Fibroblast of lung (primary cell): ENCODE measurements around the gene YWHAG. TPM values are rescaled to one million over a fixed set of nuclear protein-coding genes. Genes with fewer than 3 reads are reported as not detected.
"Not testable (repeated sequence)": the region's sequence is repeated elsewhere in the genome, so short reads cannot be mapped to it uniquely, and the experiment has no call there.

Source experiments
- DNase-seq, 2 donors: peaks; one replicate each; pipeline versions ENCODE4 v3.0.0 to v3.0.0-alpha.2; 2010; ENCODE audit warnings: low read depth in 2 of 2
- H2AFZ ChIP-seq: 2 replicates; pipeline ENCODE4 v1.5.1; 2012; ENCODE audit warnings: low read length, control low read depth, inconsistent platforms
- H3K27ac ChIP-seq: 2 replicates; pipeline ENCODE4 v1.5.1; 2011; ENCODE audit warnings: low read length, control low read depth; ENCODE audit not compliant: insufficient read depth
- H3K27me3 ChIP-seq: 2 replicates; pipeline ENCODE4 v1.5.1; 2011; ENCODE audit warnings: mild to moderate bottlenecking, low read length; ENCODE audit not compliant: control insufficient read depth, insufficient read depth
- H3K36me3 ChIP-seq: 2 replicates; pipeline ENCODE4 v1.5.1; 2011; ENCODE audit warnings: low read length; ENCODE audit not compliant: control insufficient read depth, insufficient read depth
- H3K4me1 ChIP-seq: 2 replicates; pipeline ENCODE4 v1.5.1; 2011; ENCODE audit warnings: low read length; ENCODE audit not compliant: control insufficient read depth, insufficient read depth; ENCODE audit errors: extremely low read depth
- H3K4me2 ChIP-seq: 2 replicates; pipeline ENCODE4 v1.5.1; 2011; ENCODE audit warnings: low read length, control low read depth; ENCODE audit not compliant: insufficient read depth; ENCODE audit errors: extremely low read depth
- H3K4me3 ChIP-seq, 4 experiments: fragments of 200-600 bp in 1 of 4; sonication (generic) in 1 of 4; replicated peaks in 1 of 4; 2 replicates each; pipeline ENCODE4 v1.5.1; 2011 to 2016; ENCODE audit warnings: low read length in 4 of 4, low read depth in 3 of 4, mild to moderate bottlenecking in 3 of 4, control low read depth in 2 of 4, inconsistent platforms in 1 of 4, mixed read lengths in 1 of 4; ENCODE audit not compliant: insufficient read depth in 1 of 4; ENCODE audit errors: control extremely low read depth in 1 of 4
- H3K79me2 ChIP-seq: 2 replicates; pipeline ENCODE4 v1.5.1; 2012; ENCODE audit warnings: mild to moderate bottlenecking, low read length, inconsistent platforms; ENCODE audit not compliant: control insufficient read depth, insufficient read depth
- H3K9ac ChIP-seq: 2 replicates; pipeline ENCODE4 v1.5.1; 2011; ENCODE audit warnings: mild to moderate bottlenecking, low read length, control low read depth; ENCODE audit not compliant: insufficient read depth
- H3K9me3 ChIP-seq: 2 replicates; pipeline ENCODE4 v1.5.1; 2012; ENCODE audit warnings: low read depth, low read length; ENCODE audit not compliant: control insufficient read depth, insufficient read depth
- H4K20me1 ChIP-seq: 2 replicates; pipeline ENCODE4 v1.5.1; 2011; ENCODE audit warnings: low read length; ENCODE audit not compliant: control insufficient read depth, insufficient read depth; ENCODE audit errors: extremely low read depth
- CTCF ChIP-seq, 2 donors: IDR thresholded peaks in 1 of 2; conservative IDR thresholded peaks in 1 of 2; 1 replicate in 1 of 2; 2 replicates in 1 of 2; pipeline ENCODE4 v1.5.1; 2011 to 2012; ENCODE audit warnings: low read length in 2 of 2, control low read depth in 1 of 2, inconsistent platforms in 1 of 2, low read depth in 1 of 2, mild to moderate bottlenecking in 1 of 2
- EZH2 ChIP-seq: IDR thresholded peaks from 2 replicates; pipeline ENCODE4 v1.5.1; 2012; ENCODE audit warnings: low read length, control low read depth, mild to moderate bottlenecking; ENCODE audit errors: missing control alignments
- polyA plus RNA-seq, 2 donors: library from polyadenylated mRNA; depleted of rRNA in 1 of 2; stranded (reverse) in 1 of 2; unstranded in 1 of 2; fragments of >200 nt; gene quantifications; 2 replicates each; pipeline ENCODE4 v1.2.1, GENCODE V29; 2011 to 2012; ENCODE audit warnings: missing spikeins in 1 of 2
- total RNA-seq: library from RNA; depleted of rRNA; stranded (reverse); fragments of >200 nt; gene quantifications from 2 replicates; pipeline ENCODE4 v1.2.1, GENCODE V29; 2014

Gene YWHAG
- total and polyA plus RNA-seq, 2 donors (not counting 1 experiment from before 2014, with no cell fraction given): 68.4 to 80.4 TPM

GRCh38 chr7:76292213-76292573 lies 66.6 kb downstream of the YWHAG start:
- no peaks in the 10 kb centered on the region for H3K27me3 ChIP-seq
- peak overlapping the region; percentile 45 for H3K9ac ChIP-seq
- H4K20me1 ChIP-seq: no peaks in the 10 kb centered on the region
- peak overlapping the region; percentile 89 for H3K27ac ChIP-seq
- H3K9me3 ChIP-seq: no peaks in the 10 kb centered on the region
- H3K79me2 ChIP-seq: no peaks in the 10 kb centered on the region
- peak; percentile 16 to 28 for DNase-seq
- TF ChIP-seq EZH2 (no peak), CTCF (conservative IDR thresholded peaks at IDR 0.05 in 1 of 2, IDR thresholded peaks at IDR 0.05 in 1 of 2; ENCODE audit: low read depth in 1 of 2, low read length in 2 of 2) (no peak)
- peaks cover 26% of the 10 kb centered on the region for H3K4me1 ChIP-seq
- peak overlapping the region; percentile 68 for H2AFZ ChIP-seq
- peak overlapping the region in 2 of 4 experiments; percentile 10 to 44 for H3K4me3 ChIP-seq
- H3K36me3 ChIP-seq: no peaks in the 10 kb centered on the region
- H3K4me2 ChIP-seq: peak overlapping the region; percentile 42

GRCh38 chr7:76291351-76292212 lies 67.2 kb downstream of the YWHAG start:
- Histone ChIP-seq H3K27ac (peak overlapping the region; percentile 89), H3K4me2 (peak overlapping the region; percentile 68), H2AFZ (peak overlapping the region; percentile 68), H4K20me1 (no peaks in the 10 kb centered on the region), H3K27me3 (no peaks in the 10 kb centered on the region), H3K9ac (peak overlapping the region; percentile 45), H3K4me1 (peaks cover 22% of the 10 kb centered on the region), H3K4me3 (peak overlapping the region in 2 of 4 experiments; percentile 10 to 44), H3K9me3 (no peaks in the 10 kb centered on the region), H3K79me2 (no peaks in the 10 kb centered on the region), H3K36me3 (no peaks in the 10 kb centered on the region)
- TF ChIP-seq EZH2 (no peak), CTCF (conservative IDR thresholded peaks at IDR 0.05 in 1 of 2, IDR thresholded peaks at IDR 0.05 in 1 of 2; ENCODE audit: low read depth in 1 of 2, low read length in 2 of 2) (peak; percentile 93)
- DNase-seq: peak; percentile 94 to 97

GRCh38 chr7:76290847-76291350 lies 67.9 kb downstream of the YWHAG start:
- Histone ChIP-seq H2AFZ (peak overlapping the region; percentile 68), H3K27ac (peak overlapping the region; percentile 86), H3K4me1 (peaks cover 22% of the 10 kb centered on the region), H3K4me2 (peak overlapping the region; percentile 68)
- not testable (repeated sequence) for H3K36me3 ChIP-seq, H3K4me3 ChIP-seq, H4K20me1 ChIP-seq, H3K79me2 ChIP-seq, H3K9me3 ChIP-seq, H3K9ac ChIP-seq, H3K27me3 ChIP-seq
- peak in 1 of 2 donors; percentile 50 for DNase-seq
